HG02840 (cell line): ENCODE data around the gene DAB2IP.
"Not testable (repeated sequence)": the region's sequence is repeated elsewhere in the genome, so short reads cannot be mapped to it uniquely, and the experiment has no call there.

ENCODE experiments used
- ATAC-seq: cut with Tn5 transposase; IDR thresholded peaks from one replicate; pipeline ENCODE4 v1.9.1; 2021; ENCODE audit warnings: mild to moderate bottlenecking, moderate library complexity, moderate number of reproducible peaks; ENCODE audit not compliant: unreplicated experiment, low FRiP score

DAB2IP gene

DNA sequence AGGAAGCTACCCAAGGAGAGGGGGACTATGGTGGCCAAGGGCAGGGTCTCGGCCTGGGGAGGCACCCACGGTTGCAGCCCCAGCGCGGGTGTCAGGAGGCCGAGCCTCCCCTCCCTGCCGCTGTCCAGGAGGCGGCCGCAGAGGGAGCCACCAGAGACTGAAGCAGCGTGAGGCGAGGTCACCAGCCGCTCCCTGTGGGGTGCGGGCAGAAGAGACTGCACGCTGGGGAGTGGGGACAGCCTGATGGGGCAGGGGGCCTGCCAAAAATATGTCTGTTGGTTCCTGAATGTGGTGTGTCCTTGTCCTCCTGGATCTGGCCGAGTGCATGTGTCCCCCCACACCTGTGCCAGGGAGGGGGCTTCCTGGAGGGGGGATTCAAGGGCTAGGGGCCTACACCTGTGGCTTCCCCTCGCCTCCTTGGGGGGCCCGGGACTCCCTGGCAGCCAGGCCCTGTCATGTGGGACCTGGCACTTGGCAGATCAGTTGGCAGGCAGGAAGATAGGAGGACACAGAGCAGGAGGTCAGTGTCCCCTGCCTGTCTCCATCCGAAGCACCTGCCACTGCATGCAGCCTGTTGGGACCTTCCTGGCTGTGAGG, 131.2 kb downstream of the DAB2IP start:
- ATAC-seq = no peak

DNA sequence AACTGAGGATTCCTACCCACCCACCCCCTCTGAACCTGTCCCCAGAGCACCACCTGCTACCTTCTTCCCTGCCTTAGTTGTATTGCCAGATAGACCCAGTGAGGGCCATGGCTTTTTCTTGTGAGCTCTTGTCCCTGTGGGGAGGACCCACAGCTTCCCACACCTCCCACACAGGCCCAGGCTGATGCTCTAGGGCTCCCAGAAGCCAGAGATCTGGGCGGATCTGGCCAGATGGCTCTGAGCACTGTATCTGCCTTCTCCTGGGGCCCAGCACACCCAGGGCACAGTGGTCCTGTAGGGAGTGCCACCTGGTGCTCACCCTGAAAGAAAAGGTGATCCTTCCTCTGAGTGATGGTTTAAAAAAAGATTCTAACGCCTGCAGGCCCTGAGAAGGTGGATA, 131.7 kb downstream of the DAB2IP start:
- no peak for ATAC-seq

DNA sequence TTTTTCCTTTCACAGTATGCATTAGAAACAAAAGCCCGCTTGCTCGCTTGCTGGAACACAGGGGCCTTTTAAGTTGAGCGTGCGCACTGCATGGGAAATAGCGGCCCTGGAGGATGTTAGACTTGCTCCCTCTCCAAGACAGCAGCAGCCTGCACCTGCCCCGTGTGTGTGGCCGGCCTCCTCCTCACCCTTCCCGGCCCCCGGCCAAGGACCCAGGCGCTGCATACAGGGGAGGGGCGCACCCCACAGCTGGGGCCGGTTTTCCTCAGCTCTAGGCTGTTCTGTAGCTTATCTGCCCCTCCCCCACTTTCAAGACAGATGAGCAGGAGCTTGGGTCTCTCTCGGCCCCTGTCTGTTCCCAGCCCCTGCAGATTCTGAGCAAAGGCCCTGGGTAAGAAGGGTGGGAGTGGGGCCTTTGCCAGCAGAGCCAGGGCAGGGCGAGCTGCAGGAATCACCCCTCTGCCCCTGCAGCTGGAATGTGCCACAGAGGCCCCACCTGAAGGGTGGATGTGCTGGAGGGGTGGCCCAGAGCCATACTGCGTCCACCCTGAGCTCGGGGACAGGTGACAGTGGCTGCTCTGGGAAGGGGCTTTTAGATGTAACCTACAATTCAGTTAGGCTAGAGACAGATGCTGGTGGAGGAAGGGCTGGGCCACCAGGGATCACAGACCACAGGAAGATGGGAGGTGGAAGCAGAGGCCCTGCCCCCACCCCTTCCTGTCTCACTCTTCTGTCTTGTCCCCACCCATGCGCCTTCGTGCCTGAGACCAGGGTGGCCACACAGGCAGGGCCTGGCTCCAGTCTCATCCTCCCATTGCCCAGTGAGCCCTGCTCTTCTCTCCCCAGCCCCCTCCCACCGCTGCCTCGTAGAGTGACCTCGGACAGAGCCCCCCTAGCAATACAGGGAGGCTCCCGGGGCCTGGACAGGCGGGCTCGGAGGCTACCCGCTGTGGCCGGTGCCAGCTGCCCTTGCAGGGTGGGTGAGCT, 132.4 kb downstream of the DAB2IP start:
- no peak for ATAC-seq

DNA sequence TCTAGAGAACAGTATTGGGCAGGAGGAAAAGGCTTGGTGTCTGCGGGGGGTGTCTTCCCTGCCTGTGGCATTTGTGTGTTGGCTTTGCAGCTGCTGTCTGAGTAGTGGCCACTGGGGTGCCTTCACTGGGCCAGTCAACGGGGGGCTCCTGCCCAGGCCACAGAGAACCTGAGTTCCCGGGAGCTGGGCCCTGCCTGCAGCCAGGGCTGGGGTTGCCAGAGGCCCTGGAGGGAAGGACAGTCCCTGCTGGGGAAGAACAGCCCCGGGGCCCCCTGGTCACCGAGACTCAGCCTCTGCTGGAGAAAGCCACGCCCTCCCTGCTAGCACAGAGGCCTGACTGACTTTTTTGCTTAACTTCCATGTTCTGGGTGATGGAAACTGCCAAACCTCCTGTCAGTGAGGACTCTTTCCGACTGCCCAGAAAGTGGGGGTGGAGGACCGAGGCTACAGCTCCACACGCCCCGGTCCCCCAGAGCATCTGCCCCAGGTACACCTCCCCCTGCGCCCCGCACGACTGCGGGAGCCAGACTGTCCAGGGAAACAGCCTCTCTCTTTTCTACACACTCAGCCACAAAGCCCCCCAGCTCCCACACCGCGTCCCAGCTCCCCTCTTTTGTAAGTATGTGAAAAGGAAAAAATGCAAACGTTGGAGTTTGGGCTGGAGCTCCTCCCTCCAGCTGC, 133.4 kb downstream of the DAB2IP start:
- no peak for ATAC-seq

DNA sequence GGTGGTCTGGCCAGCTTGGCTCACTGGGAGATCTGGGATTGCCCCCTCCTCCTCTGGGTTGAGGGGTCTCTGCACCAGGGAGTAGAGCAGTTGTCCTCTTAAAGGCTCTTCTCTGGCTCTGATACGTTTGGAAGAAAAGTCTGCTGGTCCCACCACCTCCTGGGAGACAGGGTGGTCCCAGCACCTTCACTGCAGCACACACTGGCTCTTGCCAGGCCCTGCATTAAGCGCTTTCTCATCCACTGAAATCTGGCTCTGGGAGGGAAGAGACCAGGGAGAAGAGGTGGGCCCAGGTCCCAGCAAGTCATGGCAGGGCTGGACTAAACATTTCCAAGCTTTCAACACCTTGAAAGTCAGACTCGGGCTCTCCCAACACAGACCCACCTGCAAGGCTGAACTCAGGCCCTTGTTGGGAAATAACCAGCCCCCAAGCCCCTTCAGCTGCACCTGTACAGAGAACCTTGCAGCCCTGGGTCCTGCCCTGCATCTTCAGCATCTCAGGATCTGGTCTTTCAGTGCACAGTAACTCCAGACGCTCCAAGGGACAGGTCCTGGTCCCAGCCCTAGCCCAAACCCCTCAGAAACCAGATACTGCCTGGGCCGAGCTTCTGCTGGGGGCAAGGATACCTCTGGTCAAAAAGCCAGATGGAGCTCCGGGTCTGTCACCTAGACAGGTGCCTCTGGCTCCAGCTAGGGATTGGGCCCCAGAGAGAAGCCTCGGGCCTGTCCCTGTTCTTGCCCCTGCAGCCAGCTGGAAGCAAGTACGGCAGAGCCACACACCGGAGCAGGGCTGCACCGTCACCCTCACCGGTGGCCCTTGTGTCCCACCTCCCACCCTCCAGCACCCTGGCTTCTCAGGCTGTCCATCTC, 134.5 kb downstream of the DAB2IP start:
- no peak for ATAC-seq

DNA sequence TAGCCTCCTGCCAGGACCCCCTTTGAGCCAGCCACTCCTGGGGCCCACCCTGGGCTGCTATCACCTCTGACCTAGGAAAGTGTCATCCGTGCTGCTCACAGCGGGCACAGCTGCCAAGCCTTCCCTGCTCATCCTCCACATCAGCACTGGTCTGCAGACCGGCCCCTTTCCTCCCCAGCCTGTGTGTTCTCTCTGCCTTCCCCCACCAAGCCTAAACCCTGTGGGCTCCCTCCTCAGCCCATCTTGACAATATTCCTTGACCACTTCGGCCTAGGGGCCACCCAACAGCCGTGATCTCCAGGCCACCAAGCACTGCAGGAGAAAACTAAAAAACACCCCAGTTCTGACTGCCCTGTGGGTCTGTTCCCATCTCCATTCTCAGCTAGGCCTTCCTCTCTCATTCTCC, 135.1 kb downstream of the DAB2IP start:
- no peak for ATAC-seq

DNA sequence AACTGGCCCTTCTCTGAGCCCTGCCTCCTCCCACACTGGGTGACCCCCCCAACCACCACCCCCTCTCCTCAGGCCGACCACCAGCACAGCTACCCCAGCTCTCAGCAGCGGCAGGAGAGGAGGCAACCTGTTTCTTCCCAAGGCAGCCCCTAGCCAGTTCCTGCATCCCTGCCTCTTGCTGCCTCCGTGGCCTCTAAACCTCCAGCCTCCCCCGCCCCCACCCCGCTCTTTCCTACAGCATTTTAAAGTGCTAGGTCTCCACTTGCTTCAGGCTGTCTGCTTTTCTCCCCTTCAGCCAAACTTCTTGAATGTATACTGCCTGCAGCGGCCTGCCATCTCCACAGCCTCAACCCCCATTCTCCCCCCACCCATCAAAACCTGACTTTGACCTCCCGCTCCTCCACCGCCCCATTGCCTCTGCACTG, 135.6 kb downstream of the DAB2IP start:
- no peak for ATAC-seq

DNA sequence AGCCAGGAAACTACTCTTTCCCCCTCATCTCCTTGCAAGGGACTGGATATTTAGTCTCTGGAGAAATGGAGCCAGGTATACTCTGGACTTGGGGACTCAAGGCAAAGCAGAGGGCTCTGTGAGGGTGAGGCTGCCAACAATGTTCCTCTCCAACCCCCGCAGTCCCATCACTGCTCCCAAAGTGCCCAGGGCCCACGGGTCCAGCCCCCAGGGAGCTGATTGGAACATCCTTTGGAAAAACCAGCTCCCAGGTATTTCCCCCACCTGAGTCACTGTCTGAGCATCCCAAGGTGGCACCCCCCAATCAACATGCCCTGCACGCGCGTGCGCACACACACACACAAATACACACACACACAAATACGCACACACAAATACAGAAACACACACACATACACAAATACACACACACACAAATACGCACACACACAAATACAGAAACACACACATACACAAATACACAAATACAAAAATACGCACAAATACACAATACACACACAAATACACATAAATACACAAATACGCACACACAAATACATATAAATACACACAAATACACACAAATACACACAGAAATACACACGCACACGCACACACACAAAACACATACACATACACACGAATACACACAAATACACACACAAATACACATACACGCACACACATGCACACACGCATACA, 137.4 kb downstream of the DAB2IP start:
- no peak for ATAC-seq

DNA sequence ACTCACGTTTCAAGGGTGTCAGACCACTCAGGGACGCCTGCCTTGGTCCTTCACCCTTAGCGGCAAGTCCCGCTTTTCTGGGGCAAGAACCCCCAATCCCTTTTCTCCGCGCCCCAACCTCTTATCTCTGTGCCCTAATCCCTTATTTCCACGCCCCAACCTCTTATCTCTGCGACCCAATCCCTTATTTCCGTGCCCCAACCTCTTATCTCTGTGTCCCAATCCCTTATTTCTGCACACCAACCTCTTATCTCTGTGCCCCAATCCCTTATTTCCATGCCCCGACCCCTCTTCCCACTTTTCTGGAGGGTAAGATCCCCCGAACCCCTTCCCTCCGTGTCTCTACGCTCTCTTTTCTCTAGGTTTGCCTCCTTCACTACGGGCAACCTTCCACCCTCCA, 139.4 kb downstream of the DAB2IP start:
- no peak for ATAC-seq

DNA sequence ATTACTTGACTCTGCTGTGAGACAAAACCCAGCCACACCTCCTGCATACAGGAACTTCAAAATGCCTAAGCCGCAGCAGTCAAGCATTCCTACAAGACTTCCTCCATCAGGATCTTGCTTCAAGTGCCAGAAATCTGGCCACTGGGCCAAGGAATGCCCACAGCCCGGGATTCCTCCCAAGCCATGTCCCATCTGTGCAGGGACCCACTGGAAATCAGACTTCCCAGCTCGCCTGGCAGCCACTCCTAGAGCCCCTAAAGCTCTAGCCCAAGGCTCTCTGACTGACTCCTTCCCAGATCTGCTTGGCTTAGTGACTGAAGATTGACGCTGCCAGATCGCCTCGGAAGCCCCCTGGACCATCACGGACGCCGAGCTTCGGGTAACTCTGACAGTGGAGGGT, 141.0 kb downstream of the DAB2IP start:
- not testable (repeated sequence) for ATAC-seq

DNA sequence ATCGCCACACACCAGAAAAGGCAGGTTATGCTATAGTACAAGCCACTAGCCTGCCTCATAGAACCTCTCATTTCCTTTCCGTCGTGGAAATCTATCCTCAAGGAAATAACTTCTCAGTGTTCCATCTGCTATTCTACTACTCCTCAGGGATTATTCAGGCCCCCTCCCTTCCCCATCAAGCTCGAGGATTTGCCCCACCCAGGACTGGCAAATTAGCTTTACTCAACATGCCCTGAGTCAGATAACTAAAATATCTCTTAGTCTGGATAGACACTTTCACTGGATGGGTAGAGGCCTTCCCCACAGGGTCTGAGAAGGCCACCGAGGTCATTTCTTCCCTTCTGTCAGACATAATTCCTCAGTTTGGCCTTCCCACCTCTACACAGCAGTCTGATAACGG, 142.9 kb downstream of the DAB2IP start:
- ATAC-seq = not testable (repeated sequence)

DNA sequence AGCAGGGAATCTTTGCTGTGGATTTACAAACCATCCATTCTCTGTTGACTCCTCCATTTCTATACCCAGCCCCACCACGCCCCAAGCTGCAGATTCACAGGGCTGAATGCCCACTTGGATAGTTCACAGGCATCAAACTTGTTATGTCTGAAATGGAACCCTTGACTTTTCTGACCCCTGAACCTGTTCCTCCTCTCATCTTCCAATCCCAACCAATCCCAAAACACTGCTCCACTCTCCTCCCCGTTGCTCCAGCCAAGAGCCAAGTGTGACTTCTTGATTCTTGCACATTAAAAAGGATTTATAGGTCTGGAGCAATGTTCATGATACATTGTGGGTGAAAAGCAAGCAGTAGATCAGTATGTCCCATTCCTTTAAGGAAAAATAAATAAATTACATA, 145.6 kb downstream of the DAB2IP start:
- no peak for ATAC-seq

DNA sequence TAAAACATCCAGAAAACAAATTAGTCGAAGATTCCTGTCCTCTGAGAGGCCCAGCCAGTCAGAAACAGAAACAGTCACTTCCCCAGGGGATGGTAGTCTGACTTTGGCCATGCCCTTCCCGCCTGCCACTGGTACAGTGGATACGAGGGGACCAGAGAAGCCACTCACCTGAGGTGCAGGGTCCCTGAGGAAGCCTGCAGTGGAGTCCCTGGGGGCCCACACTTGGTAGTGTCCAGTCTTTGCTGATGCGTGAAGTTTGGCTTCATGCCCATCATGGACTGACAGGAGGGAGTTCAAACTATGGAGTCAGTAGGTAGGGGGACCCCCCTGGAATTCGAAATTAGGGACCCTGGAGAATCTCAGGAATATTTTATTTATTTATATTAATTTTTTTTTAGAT, 147.5 kb downstream of the DAB2IP start:
- no peak for ATAC-seq

DNA sequence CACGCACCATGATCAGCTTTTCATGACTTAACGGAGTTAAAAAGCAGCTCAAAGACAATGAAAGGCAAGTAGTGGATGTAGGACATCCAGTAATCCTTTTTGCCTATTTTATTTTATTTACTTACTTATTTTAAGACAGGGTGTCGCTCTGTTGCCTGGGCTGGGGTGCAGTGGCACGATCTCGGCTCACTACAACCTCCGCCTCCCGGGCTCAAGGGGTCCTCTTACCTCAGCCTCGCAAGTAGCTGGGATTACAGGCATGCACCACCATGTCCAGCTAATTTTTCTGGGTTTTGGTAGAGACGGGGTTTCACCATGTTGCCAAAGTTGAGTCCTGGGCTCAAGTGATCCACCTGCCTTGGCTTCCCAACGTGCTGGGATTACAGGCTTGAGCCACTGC, 148.9 kb downstream of the DAB2IP start:
- ATAC-seq = no peak

DNA sequence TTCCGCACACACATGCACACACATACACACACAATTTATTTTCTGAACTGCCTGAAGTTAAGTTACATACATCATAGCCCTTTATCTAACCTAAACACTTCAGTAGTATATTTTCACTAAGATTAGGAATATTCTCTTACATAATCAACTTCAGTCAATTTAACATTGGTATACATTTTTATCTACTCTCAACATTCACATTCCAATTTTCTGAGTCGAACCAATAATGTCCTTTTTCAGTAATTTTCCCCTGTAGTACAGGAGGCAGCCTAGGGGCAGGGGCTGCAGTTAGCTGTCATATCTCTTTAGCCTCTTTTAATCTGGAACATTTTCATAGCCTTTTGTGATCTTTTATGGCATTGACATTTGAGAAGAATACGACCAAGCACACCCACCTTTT, 150.1 kb downstream of the DAB2IP start:
- no peak for ATAC-seq

DNA sequence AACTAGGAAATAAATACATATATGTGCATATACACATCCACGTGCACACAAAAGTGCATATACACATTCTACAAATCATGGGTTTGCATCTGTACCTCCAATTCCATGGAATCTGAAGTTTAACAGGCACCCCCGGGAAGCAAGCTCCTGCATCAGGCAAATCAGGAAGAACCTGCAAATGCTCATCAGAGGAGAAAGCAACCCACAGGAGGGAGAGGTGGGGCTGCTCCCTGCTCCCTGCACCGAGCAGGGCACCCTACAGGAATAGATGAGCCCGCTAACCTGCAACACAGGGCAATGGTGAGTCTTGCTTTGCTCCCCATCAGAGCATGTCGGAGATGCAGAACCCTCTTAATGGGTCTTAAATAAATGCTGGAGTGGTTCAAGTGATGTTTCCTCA, 151.3 kb downstream of the DAB2IP start:
- no peak for ATAC-seq

DNA sequence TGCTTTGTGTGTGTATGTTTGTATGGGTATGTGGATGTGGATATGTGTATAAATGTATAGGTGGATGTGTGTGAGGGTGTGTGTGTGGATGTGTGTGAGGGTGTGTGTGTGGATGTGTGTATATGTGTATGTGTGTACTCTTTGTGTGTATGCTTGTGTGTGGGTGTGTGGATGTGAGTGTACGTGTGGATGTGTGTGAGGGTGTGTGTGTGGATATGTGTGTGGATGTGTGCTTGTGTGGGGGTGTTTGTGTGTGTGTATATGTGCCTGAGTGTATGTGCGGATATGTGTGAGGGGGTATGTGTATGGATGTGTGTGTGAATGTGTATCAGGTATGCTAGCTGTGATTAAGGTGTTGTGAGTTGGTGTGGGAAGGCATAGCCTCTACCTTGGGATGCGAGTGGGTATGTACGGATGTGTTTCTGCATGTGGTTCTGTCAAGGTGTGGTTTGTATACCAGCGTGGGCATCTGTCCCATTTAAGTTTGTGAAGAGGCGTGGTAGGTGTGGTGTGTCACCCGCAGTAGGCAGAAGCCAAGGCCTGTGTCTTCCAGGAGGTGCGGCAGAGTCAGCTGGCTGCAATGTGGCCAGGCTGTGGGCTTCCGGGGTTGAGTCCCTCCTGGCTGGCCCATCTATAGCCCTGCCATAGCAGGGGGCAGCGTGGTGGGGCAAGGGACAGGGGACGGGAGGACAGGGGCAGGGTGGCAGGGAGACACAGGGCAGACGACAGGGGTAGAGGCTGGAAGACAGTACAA, 155.8 kb downstream of the DAB2IP start:
- ATAC-seq = no peak

DNA sequence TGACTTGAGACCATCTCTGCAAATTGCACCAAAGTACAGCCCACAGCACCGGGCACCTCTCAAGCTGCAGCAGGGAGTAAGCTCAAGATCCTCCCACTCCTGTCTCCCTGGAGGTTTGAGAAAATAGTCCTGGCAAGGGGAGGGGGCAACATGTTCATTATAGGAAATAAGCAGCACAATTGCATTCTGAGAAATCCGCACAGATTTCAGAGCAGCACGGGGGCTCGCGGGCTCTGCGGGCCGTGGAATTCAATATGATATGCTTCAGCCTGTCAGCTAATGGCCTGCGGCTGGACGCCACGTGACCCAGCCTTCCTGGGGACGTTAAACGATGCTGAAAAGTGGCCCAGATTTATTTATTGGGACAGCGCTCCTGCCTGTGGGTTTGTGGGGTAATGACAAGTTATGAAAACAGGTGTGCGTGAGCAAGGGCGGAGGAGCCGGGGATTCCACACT, 156.4 kb downstream of the DAB2IP start:
- ATAC-seq = no peak

DNA sequence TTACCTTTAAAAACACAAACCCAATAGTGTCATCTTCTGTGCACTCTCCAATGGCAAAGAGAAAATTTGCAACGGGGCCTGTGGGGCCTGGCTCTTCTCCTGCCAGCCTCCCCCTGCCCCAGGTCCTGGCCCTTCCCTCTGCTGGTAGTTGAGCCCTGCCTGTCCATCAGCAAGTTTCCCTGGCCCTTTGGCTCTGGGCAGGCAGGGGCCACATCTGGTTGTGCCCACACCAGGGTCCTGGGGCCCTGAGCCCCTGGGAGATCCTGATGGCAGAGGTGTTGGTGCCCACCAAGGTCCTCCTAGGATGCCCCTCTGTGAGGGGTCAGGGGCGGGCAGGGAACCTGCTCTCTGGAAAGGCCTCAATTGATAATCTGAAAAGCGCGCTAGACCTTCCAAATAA, 157.3 kb downstream of the DAB2IP start:
- ATAC-seq = no peak
